K562 (cell line): ENCODE results near the gene MRPL10. TPM values are rescaled to one million over a fixed set of nuclear protein-coding genes. Genes with fewer than 3 reads are reported as not detected.

Experiments
- BRF1 ChIP-seq: IDR thresholded peaks from 3 replicates; pipeline ENCODE4 v1.6.1; 2011; ENCODE audit warnings: borderline replicate concordance, mild to moderate bottlenecking; ENCODE audit not compliant: insufficient read length; ENCODE audit errors: extremely low read depth
- CREM ChIP-seq: IDR thresholded peaks from 2 replicates; pipeline ENCODE4 v1.6.1; 2014; ENCODE audit warnings: antibody characterized with exemption, low read depth
- CSDE1 ChIP-seq, 2 experiments: fragments of 450-650 bp; IDR thresholded peaks; 2 replicates each; pipeline ENCODE4 v1.6.1; 2016; ENCODE audit warnings: mild to moderate bottlenecking in 1 of 2
- FOXA3 ChIP-seq, 2 experiments: fragments of 450-650 bp in 1 of 2; sonication (generic) in 1 of 2; formaldehyde crosslinking; IDR thresholded peaks in 1 of 2; conservative IDR thresholded peaks in 1 of 2; 2 replicates each; pipeline versions ENCODE4 v1.4.0 to v1.8.0; 2020 to 2022; ENCODE audit warnings: mild to moderate bottlenecking in 2 of 2, missing genetic modification reagents in 1 of 2
- KAT8 ChIP-seq: fragments of 450-650 bp; IDR thresholded peaks from 2 replicates; pipeline ENCODE4 v1.6.1; 2016; ENCODE audit warnings: low read depth, mild to moderate bottlenecking
- MCM7 ChIP-seq, 2 experiments: fragments of 450-650 bp; IDR thresholded peaks; 2 replicates each; pipeline ENCODE4 v1.6.1; 2016 to 2018
- MEIS2 ChIP-seq: fragments of 450-650 bp; IDR thresholded peaks from 2 replicates; pipeline ENCODE4 v1.6.1; 2014; ENCODE audit warnings: mild to moderate bottlenecking; ENCODE audit not compliant: partially characterized antibody
- RBFOX2 ChIP-seq: fragments of 200-400 bp; formaldehyde crosslinking; IDR thresholded peaks from 2 replicates; pipeline ENCODE4 v1.6.1; 2017; ENCODE audit warnings: low read depth, mild to moderate bottlenecking, low read length, moderate library complexity
- RUNX1 ChIP-seq: sonication (generic); IDR thresholded peaks from 2 replicates; pipeline ENCODE4 v1.6.1; 2016; ENCODE audit warnings: antibody characterized with exemption, low read depth
- SRSF3 ChIP-seq: fragments of 200-400 bp; formaldehyde crosslinking; IDR thresholded peaks from 2 replicates; pipeline ENCODE4 v1.6.1; 2016; ENCODE audit warnings: mild to moderate bottlenecking, low read length, moderate library complexity; ENCODE audit not compliant: insufficient read depth
- TAF1 ChIP-seq: IDR thresholded peaks from 2 replicates; pipeline ENCODE4 v1.6.1; 2011; ENCODE audit warnings: mild to moderate bottlenecking, low read length, moderate library complexity; ENCODE audit not compliant: insufficient read depth, control insufficient read depth, severe bottlenecking; ENCODE audit errors: extremely low read depth
- TOE1 ChIP-seq, 2 experiments: fragments of 450-650 bp in 1 of 2; sonication (generic) in 1 of 2; formaldehyde crosslinking in 1 of 2; IDR thresholded peaks; 2 replicates each; pipeline versions ENCODE4 v1.7.1 to v1.8.0; 2016 to 2022; ENCODE audit warnings: borderline replicate concordance in 2 of 2, mild to moderate bottlenecking in 2 of 2, antibody characterized with exemption in 1 of 2, inconsistent platforms in 1 of 2, low read depth in 1 of 2, missing genetic modification reagents in 1 of 2, moderate library complexity in 1 of 2
- TRIM28 ChIP-seq: fragments of 450-650 bp; IDR thresholded peaks from 2 replicates; pipeline ENCODE4 v1.6.1; 2017
- ZBTB33 ChIP-seq: sonication (generic); formaldehyde crosslinking; IDR thresholded peaks from 2 replicates; pipeline ENCODE4 v1.8.1; 2023; ENCODE audit warnings: mild to moderate bottlenecking, missing genetic modification reagents
- ZBTB7A ChIP-seq: IDR thresholded peaks from 2 replicates; pipeline ENCODE4 v1.6.1; 2011; ENCODE audit warnings: low read depth, mild to moderate bottlenecking, low read length, moderate library complexity, borderline replicate concordance; ENCODE audit not compliant: control insufficient read depth
- ZNF75A ChIP-seq: fragments of 450-650 bp; formaldehyde crosslinking; IDR thresholded peaks from 2 replicates; pipeline ENCODE4 v1.4.0; 2020; ENCODE audit warnings: mild to moderate bottlenecking
- polyA plus RNA-seq, 8 experiments: library from polyadenylated mRNA; depleted of rRNA in 4 of 8; stranded (reverse) in 5 of 8; unstranded in 3 of 8; fragments of >200 nt; fragmentation: Nextera tagmentation in 2 of 8; fragmentation: Illumina TruSeq in 1 of 8; extraction: Ambion mirVana in 2 of 8; extraction: Trizol in 1 of 8; gene quantifications; 2 replicates each; pipeline versions ENCODE4 v1.2.1 to v1.2.3, GENCODE V29; 2011 to 2014; ENCODE audit warnings: inconsistent platforms in 1 of 8, missing spikeins in 1 of 8
- total RNA-seq, 7 experiments: library from RNA; depleted of rRNA in 6 of 7; stranded (reverse); fragments of >200 nt in 6 of 7; fragmentation: Illumina TruSeq in 2 of 7; extraction: Trizol in 2 of 7; gene quantifications; 2 replicates each; pipeline versions ENCODE4 v1.2.1 to v1.2.3, GENCODE V29; 2011 to 2021; ENCODE audit warnings: low replicate concordance in 1 of 7
- TF ChIP-seq, protein P1 (sequence below): fragments of 200-800 bp; sonication (Bioruptor generic); IDR thresholded peaks from 2 replicates; pipeline ENCODE4 v1.6.1; 2016; ENCODE audit warnings: missing genetic modification characterization, missing compliant biosample characterization
- TF ChIP-seq, protein P2 (sequence below): fragments of 450-650 bp; formaldehyde crosslinking; IDR thresholded peaks from 2 replicates; pipeline ENCODE4 v1.4.0; 2022; ENCODE audit warnings: mild to moderate bottlenecking, moderate library complexity

MRPL10 gene
- total and polyA plus RNA-seq, 9 of the 15 experiments (the other 6 are each of a cell fraction or from before 2014, with no cell fraction given), result 27.8 to 105 (median 67.3) TPM

DNA sequence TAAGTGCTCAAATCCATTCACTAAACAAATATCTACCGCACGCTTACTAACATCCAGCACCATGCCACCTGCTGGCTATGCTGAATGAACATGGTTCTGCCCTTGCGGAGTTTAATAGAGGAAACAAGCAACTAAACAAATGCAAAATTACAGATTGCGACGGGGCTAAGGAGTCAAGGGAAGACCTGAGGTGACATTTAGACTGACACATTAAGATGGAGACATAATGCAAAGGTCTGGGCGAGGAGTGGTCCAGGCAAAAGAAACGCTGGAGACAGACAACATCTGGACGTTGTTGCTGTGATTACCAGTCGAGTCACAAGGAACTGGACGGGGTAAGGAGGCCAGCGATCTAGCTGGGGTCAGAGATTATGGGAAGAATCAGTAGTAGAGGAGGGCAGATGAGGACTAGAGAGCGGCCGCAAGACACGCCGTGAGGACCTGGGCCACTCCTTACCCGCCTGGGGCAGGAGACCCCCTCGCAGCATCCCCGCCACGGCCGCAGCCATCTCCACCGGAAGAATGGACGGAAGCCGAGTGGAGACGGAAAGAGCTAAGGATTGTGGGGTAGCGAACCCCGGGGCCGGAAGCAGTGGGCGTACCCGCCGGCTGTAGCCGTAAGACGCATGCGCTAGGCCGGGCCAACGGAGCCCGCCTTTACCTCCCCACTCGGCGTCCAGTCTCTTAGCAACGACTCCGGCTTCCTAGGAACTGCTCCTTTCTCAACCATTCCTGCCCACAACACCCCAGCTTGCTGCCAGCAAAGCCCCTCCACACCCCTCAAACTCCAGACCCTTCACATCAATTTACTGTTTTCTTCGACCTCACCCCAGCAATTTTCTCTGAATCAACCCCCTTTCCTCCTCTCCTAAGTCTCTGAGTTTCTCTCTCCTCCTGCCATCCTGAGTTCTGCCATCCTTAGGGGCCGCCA is at the start of gene MRPL10, which contains the start of gene LRRC46 (continued):
- TF ChIP-seq FOXA3 (CRISPR knock-in tag; conservative IDR thresholded peaks at IDR 0.05 in 1 of 2, IDR thresholded peaks at IDR 0.05 in 1 of 2) (no peak), ZBTB33 (CRISPR knock-in tag) (0 out of 2 replicates have a peak, but pooled peaks have one; percentile 7), KAT8 (no peak), ZBTB7A (peak; percentile 86), ZNF75A (no peak), MCM7 (IDR thresholded peaks at IDR 0.05) (no peak), CREM (peak; percentile 69), TOE1 (IDR thresholded peaks at IDR 0.05; ENCODE audit: borderline replicate concordance) (no peak; the same call in none of the 2 replicates), TOE1 (CRISPR knock-in tag; IDR thresholded peaks at IDR 0.05; ENCODE audit: borderline replicate concordance, low read depth) (no peak), SRSF3 (no peak), TAF1 (peak; percentile 94), RBFOX2 (peak; percentile 96), CSDE1 (IDR thresholded peaks at IDR 0.05) (peak in 1 of 2 experiments; percentile 82; a peak in 2 of 4 replicates), RUNX1 (no peak), MEIS2 (peak; percentile 59), TRIM28 (no peak), BRF1 (no peak)
- TF ChIP-seq, protein P1, sequence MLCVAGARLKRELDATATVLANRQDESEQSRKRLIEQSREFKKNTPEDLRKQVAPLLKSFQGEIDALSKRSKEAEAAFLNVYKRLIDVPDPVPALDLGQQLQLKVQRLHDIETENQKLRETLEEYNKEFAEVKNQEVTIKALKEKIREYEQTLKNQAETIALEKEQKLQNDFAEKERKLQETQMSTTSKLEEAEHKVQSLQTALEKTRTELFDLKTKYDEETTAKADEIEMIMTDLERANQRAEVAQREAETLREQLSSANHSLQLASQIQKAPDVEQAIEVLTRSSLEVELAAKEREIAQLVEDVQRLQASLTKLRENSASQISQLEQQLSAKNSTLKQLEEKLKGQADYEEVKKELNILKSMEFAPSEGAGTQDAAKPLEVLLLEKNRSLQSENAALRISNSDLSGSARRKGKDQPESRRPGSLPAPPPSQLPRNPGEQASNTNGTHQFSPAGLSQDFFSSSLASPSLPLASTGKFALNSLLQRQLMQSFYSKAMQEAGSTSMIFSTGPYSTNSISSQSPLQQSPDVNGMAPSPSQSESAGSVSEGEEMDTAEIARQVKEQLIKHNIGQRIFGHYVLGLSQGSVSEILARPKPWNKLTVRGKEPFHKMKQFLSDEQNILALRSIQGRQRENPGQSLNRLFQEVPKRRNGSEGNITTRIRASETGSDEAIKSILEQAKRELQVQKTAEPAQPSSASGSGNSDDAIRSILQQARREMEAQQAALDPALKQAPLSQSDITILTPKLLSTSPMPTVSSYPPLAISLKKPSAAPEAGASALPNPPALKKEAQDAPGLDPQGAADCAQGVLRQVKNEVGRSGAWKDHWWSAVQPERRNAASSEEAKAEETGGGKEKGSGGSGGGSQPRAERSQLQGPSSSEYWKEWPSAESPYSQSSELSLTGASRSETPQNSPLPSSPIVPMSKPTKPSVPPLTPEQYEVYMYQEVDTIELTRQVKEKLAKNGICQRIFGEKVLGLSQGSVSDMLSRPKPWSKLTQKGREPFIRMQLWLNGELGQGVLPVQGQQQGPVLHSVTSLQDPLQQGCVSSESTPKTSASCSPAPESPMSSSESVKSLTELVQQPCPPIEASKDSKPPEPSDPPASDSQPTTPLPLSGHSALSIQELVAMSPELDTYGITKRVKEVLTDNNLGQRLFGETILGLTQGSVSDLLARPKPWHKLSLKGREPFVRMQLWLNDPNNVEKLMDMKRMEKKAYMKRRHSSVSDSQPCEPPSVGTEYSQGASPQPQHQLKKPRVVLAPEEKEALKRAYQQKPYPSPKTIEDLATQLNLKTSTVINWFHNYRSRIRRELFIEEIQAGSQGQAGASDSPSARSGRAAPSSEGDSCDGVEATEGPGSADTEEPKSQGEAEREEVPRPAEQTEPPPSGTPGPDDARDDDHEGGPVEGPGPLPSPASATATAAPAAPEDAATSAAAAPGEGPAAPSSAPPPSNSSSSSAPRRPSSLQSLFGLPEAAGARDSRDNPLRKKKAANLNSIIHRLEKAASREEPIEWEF, result no peak
- TF ChIP-seq, protein P2, sequence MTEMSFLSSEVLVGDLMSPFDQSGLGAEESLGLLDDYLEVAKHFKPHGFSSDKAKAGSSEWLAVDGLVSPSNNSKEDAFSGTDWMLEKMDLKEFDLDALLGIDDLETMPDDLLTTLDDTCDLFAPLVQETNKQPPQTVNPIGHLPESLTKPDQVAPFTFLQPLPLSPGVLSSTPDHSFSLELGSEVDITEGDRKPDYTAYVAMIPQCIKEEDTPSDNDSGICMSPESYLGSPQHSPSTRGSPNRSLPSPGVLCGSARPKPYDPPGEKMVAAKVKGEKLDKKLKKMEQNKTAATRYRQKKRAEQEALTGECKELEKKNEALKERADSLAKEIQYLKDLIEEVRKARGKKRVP, result 0 out of 2 replicates have a peak, but pooled peaks have one; percentile 7
